Prostate gland (tissue), 2 donors: ENCODE measurements around the gene OSBPL6. TPM values are rescaled to one million over a fixed set of nuclear protein-coding genes. Genes with fewer than 3 reads are reported as not detected.

Experiments
- DNase-seq: peaks from one replicate; pipeline ENCODE4 v3.0.0-alpha.2; 2019; ENCODE audit warnings: low spot score
- H3K27ac ChIP-seq, 2 donors: fragments of 200-600 bp; sonication (generic); 2 replicates each; pipeline ENCODE4 v1.5.1; 2017 to 2019
- H3K27me3 ChIP-seq: fragments of 200-600 bp; sonication (generic); replicated peaks from 2 replicates; pipeline ENCODE4 v1.5.1; 2019; ENCODE audit not compliant: insufficient read depth
- H3K36me3 ChIP-seq, 2 donors: fragments of 200-600 bp; sonication (generic); 1 replicate in 1 of 2; 2 replicates in 1 of 2; pipeline versions ENCODE4 v1.5.1 to v1.8.1; 2017 to 2019
- H3K4me1 ChIP-seq: fragments of 200-600 bp; sonication (generic); replicated peaks from 2 replicates; pipeline ENCODE4 v1.5.1; 2019
- H3K4me3 ChIP-seq, 2 donors: fragments of 200-600 bp; sonication (generic); 2 replicates each; pipeline ENCODE4 v1.5.1; 2017 to 2019
- H3K9me3 ChIP-seq: fragments of 200-600 bp; sonication (generic); 2 replicates; pipeline ENCODE4 v1.5.1; 2017
- POLR2A ChIP-seq: fragments of 450-650 bp; IDR thresholded peaks from one replicate; pipeline ENCODE4 v1.6.1; 2016; ENCODE audit warnings: antibody characterized with exemption, mild to moderate bottlenecking
- POLR2AphosphoS5 ChIP-seq: sonication (generic); formaldehyde crosslinking; IDR thresholded peaks from one replicate; pipeline ENCODE4 v1.6.1; 2017; ENCODE audit warnings: antibody characterized with exemption
- WGBS: methylation state at CpG from one replicate; pipeline ENCODE4 v1.1.5; 2018; 5-methylcytosine and 5-hydroxymethylcytosine counted together
- intact Hi-C: fragments of 100-400 bp; cut with DNase I; formaldehyde crosslinking; loops from one replicate; pipeline ENCODE4 v1.14.2; 2022
- total RNA-seq, 2 donors: library from RNA; depleted of rRNA; stranded (reverse); fragments of >200 nt; gene quantifications; one replicate each; pipeline ENCODE4 v1.1.0, GENCODE V29; 2016
- TF ChIP-seq, protein P1 (sequence below), 4 experiments: fragments of 200-600 bp in 2 of 4; fragments of 450-650 bp in 2 of 4; sonication (generic) in 2 of 4; IDR thresholded peaks; 1 replicate in 3 of 4; 2 replicates in 1 of 4; pipeline ENCODE4 v1.5.1; 2016 to 2019; ENCODE audit warnings: antibody characterized with exemption in 4 of 4, mild to moderate bottlenecking in 2 of 4, moderate library complexity in 2 of 4

OSBPL6 gene
- total RNA-seq, 2 donors from 2014 or later: 2.4 to 10.8 TPM

GRCh38 chr2:178238750-178239149 is 44.4 kb downstream of the OSBPL6 start:
- intact Hi-C loops: no loop called here
- WGBS: 74% methylated on average over 2 of the region's 2 CpGs
- no peaks in the 10 kb centered on the region for H3K4me1 ChIP-seq
- H3K36me3 ChIP-seq: no peaks in the 10 kb centered on the region
- no peak overlapping the region for H3K4me3 ChIP-seq
- DNase-seq: no peak
- H3K9me3 ChIP-seq: no peaks in the 10 kb centered on the region
- no peaks in the 10 kb centered on the region for H3K27me3 ChIP-seq
- no peak overlapping the region for H3K27ac ChIP-seq
- TF ChIP-seq POLR2A: no peak
- TF ChIP-seq, protein P1, sequence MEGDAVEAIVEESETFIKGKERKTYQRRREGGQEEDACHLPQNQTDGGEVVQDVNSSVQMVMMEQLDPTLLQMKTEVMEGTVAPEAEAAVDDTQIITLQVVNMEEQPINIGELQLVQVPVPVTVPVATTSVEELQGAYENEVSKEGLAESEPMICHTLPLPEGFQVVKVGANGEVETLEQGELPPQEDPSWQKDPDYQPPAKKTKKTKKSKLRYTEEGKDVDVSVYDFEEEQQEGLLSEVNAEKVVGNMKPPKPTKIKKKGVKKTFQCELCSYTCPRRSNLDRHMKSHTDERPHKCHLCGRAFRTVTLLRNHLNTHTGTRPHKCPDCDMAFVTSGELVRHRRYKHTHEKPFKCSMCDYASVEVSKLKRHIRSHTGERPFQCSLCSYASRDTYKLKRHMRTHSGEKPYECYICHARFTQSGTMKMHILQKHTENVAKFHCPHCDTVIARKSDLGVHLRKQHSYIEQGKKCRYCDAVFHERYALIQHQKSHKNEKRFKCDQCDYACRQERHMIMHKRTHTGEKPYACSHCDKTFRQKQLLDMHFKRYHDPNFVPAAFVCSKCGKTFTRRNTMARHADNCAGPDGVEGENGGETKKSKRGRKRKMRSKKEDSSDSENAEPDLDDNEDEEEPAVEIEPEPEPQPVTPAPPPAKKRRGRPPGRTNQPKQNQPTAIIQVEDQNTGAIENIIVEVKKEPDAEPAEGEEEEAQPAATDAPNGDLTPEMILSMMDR (IDR thresholded peaks at IDR 0.05): no peak
- no peak for TF ChIP-seq POLR2AphosphoS5

DNA sequence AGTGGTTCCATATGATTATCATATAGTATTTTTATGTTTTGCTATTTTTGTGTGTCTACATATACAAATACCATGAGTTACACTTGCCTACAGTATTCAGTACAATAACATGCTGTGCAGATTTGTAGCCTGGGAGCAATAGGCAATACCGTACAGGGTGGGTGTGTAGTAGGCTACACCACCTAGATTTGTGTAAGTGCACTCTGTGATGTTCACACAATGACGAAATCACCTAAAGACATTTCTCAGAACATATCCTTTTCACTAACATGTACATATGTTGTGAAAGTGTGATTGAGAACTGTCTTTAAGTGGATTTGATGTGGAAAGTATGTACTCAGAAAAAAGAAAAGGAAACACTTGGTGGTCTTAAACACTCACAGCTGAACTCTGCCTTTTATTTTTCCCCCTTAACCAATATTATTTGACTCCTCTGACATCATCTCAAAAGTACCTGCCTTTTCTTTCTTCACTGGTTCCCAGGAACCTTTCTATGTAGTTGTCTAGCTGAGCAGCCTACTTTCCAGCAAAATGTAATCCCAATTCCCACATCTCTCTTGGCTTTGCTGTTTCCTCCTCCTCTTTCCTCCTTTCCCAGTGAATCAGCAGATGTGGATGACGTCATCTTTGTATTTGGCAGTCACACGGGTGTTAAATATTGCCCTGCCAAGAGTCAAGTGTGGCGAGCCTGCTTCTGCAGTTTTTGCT is 47.7 kb downstream of the OSBPL6 start:
- intact Hi-C loops: no loop called here
- Histone ChIP-seq H3K4me3 (no peak overlapping the region), H3K27me3 (no peaks in the 10 kb centered on the region), H3K36me3 (no peaks in the 10 kb centered on the region), H3K9me3 (no peaks in the 10 kb centered on the region), H3K4me1 (no peaks in the 10 kb centered on the region), H3K27ac (no peak overlapping the region)
- WGBS: 36% methylated on average over 5 of the region's 5 CpGs
- TF ChIP-seq POLR2AphosphoS5 (no peak), POLR2A (no peak)
- TF ChIP-seq, protein P1 (IDR thresholded peaks at IDR 0.05): no peak
- peak; percentile 29 for DNase-seq

DNA sequence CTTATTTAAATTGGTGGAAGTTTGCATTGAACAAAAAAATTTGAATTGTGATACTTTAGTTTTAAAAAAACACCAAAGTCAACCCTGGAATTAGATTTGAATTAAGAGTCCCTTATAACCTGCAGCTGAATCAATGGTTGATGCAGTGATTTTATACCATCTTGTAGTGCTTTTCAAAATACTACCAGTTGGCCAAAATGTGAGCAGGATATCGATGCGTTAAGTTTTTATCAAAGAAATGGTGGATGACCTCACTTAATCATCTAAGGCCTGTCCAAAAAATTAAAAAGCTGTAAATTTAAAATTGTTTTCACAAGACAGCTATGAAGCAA is 48.2 kb downstream of the OSBPL6 start:
- Histone ChIP-seq H3K9me3 (no peaks in the 10 kb centered on the region), H3K4me3 (no peak overlapping the region), H3K27ac (no peak overlapping the region), H3K27me3 (no peaks in the 10 kb centered on the region), H3K4me1 (no peaks in the 10 kb centered on the region), H3K36me3 (no peaks in the 10 kb centered on the region)
- WGBS: 70% methylated on average over 2 of the region's 2 CpGs
- DNase-seq: no peak
- TF ChIP-seq, protein P1 (IDR thresholded peaks at IDR 0.05): no peak
- no peak for TF ChIP-seq POLR2A
- no peak for TF ChIP-seq POLR2AphosphoS5
- intact Hi-C loops: no loop called here

- Histone ChIP-seq H3K9me3 (no peaks in the 10 kb centered on the region), H3K4me1 (no peaks in the 10 kb centered on the region), H3K36me3 (no peaks in the 10 kb centered on the region), H3K4me3 (no peak overlapping the region), H3K27me3 (no peaks in the 10 kb centered on the region), H3K27ac (no peak overlapping the region)
- DNase-seq: no peak
- intact Hi-C loops: no loop called here
- TF ChIP-seq, protein P1 (IDR thresholded peaks at IDR 0.05): no peak
- no peak for TF ChIP-seq POLR2A
- no peak for TF ChIP-seq POLR2AphosphoS5
- WGBS: 91% methylated on average over 1 of the region's 1 CpG
These were observed 49.6 kb downstream of the OSBPL6 start for GRCh38 chr2:178243961-178244360.

DNA sequence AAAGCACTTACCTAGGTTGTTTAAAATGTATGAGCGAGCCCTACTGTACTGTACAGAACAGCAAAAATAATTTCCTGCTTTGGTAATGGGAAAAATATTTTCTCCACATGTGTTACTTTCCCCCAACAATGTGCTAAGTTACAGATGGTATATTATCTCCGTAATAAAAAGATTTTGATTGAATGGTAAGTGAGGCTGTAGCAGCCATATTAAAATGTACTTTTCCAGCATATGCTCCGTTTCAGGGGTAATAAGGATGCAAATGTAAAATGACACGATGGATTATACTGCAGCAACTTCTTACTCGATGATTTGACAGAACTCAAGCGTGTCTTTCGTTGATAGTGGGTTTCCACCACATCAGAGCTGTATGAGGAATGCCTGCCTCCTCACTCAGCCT is 50.5 kb downstream of the OSBPL6 start:
- Histone ChIP-seq H3K27me3 (no peaks in the 10 kb centered on the region), H3K27ac (no peak overlapping the region), H3K4me1 (no peaks in the 10 kb centered on the region), H3K4me3 (no peak overlapping the region), H3K9me3 (no peaks in the 10 kb centered on the region), H3K36me3 (no peaks in the 10 kb centered on the region)
- intact Hi-C loops: no loop called here
- DNase-seq: no peak
- no peak for TF ChIP-seq POLR2AphosphoS5
- no peak for TF ChIP-seq POLR2A
- TF ChIP-seq, protein P1 (IDR thresholded peaks at IDR 0.05): no peak
- 89% methylated on average over 7 of the region's 7 CpGs for WGBS
